HEK293 (cell line): ENCODE data around the gene ELL3.
"Not testable (repeated sequence)": the region's sequence is repeated elsewhere in the genome, so short reads cannot be mapped to it uniquely, and the experiment has no call there.

Experiments
- CTCF ChIA-PET: fragments of 350-600 bp; formaldehyde crosslinking; extraction: SDS; loops from one replicate; lab custom pipeline; 2021; ENCODE audit warnings: antibody characterized with exemption; lab: Yijun Ruan, JAX
- POLR2A ChIA-PET: fragments of 300-600 bp; formaldehyde crosslinking; extraction: SDS; loops from one replicate; lab custom pipeline; 2020; ENCODE audit warnings: antibody characterized with exemption, inconsistent platforms; lab: Yijun Ruan, JAX
- H3K27ac ChIP-seq: fragments of 200-500 bp; sonication (Bioruptor generic); 2 replicates; pipeline ENCODE4 v1.5.1; 2014; ENCODE audit warnings: low read depth, low read length, control low read depth, inconsistent platforms; ENCODE audit errors: extremely low read depth
- H3K36me3 ChIP-seq, 2 experiments: fragments of 200-500 bp in 1 of 2; sonication (Bioruptor generic) in 1 of 2; 1 replicate in 1 of 2; 2 replicates in 1 of 2; pipeline ENCODE4 v1.5.1; 2014 to 2017; ENCODE audit warnings: inconsistent platforms in 2 of 2, low read length in 2 of 2; ENCODE audit not compliant: control insufficient read depth in 2 of 2, insufficient read depth in 1 of 2
- H3K4me1 ChIP-seq: fragments of 200-500 bp; sonication (Bioruptor generic); 2 replicates; pipeline ENCODE4 v1.5.1; 2014; ENCODE audit warnings: mild to moderate bottlenecking, low read length, inconsistent platforms; ENCODE audit not compliant: control insufficient read depth, insufficient read depth
- H3K4me3 ChIP-seq: 2 replicates; pipeline ENCODE4 v1.5.1; 2011; ENCODE audit warnings: low read depth, mild to moderate bottlenecking, control low read depth, low read length, moderate library complexity
- H3K9me3 ChIP-seq: fragments of 200-500 bp; sonication (Bioruptor generic); 2 replicates; pipeline ENCODE4 v1.5.1; 2014; ENCODE audit warnings: low read depth, low read length, inconsistent platforms; ENCODE audit not compliant: control insufficient read depth, insufficient read depth
- BCL11A ChIP-seq: fragments of 450-650 bp; formaldehyde crosslinking; IDR thresholded peaks from 2 replicates; pipeline ENCODE4 v1.5.1; 2016; ENCODE audit warnings: low read depth, missing biosample characterization, missing genetic modification characterization
- GLI4 ChIP-seq: fragments of 450-650 bp; formaldehyde crosslinking; IDR thresholded peaks from 2 replicates; pipeline ENCODE4 v1.5.1; 2016; ENCODE audit warnings: missing biosample characterization, missing genetic modification characterization
- ZBTB1 ChIP-seq: fragments of 450-650 bp; formaldehyde crosslinking; IDR thresholded peaks from 2 replicates; pipeline ENCODE4 v1.5.1; 2016; ENCODE audit warnings: missing biosample characterization, missing genetic modification characterization
- ZBTB10 ChIP-seq: fragments of 450-650 bp; formaldehyde crosslinking; IDR thresholded peaks from 2 replicates; pipeline ENCODE4 v1.5.1; 2016; ENCODE audit warnings: missing biosample characterization, missing genetic modification characterization
- ZBTB26 ChIP-seq: fragments of 450-650 bp; formaldehyde crosslinking; optimal IDR thresholded peaks from 2 replicates; pipeline ENCODE3; 2016; ENCODE audit warnings: missing biosample characterization, mild to moderate bottlenecking, missing genetic modification characterization
- ZBTB6 ChIP-seq: fragments of 450-650 bp; formaldehyde crosslinking; IDR thresholded peaks from 2 replicates; pipeline ENCODE4 v1.5.1; 2017; ENCODE audit warnings: missing biosample characterization, missing genetic modification characterization
- ZNF121 ChIP-seq: fragments of 450-650 bp; formaldehyde crosslinking; IDR thresholded peaks from 2 replicates; pipeline ENCODE4 v1.5.1; 2016; ENCODE audit warnings: missing biosample characterization, missing genetic modification characterization
- ZNF132 ChIP-seq: fragments of 450-650 bp; formaldehyde crosslinking; IDR thresholded peaks from 2 replicates; pipeline ENCODE4 v1.5.1; 2017; ENCODE audit warnings: missing biosample characterization, missing genetic modification characterization, borderline replicate concordance
- ZNF157 ChIP-seq: fragments of 450-650 bp; formaldehyde crosslinking; IDR thresholded peaks from 2 replicates; pipeline ENCODE4 v1.5.1; 2016; ENCODE audit warnings: missing biosample characterization, missing genetic modification characterization
- ZNF16 ChIP-seq: fragments of 450-650 bp; formaldehyde crosslinking; IDR thresholded peaks from 2 replicates; pipeline ENCODE4 v1.5.1; 2016; ENCODE audit warnings: low read depth, missing biosample characterization, missing genetic modification characterization
- ZNF184 ChIP-seq: fragments of 450-650 bp; IDR thresholded peaks from 2 replicates; pipeline ENCODE4 v1.5.1; 2018; ENCODE audit warnings: missing biosample characterization, mild to moderate bottlenecking, missing genetic modification characterization
- ZNF362 ChIP-seq: fragments of 450-650 bp; formaldehyde crosslinking; IDR thresholded peaks from 2 replicates; pipeline ENCODE4 v1.5.1; 2016; ENCODE audit warnings: missing biosample characterization, missing genetic modification characterization
- ZNF521 ChIP-seq: fragments of 450-650 bp; formaldehyde crosslinking; IDR thresholded peaks from 2 replicates; pipeline ENCODE4 v1.5.1; 2017; ENCODE audit warnings: missing biosample characterization, mild to moderate bottlenecking, missing genetic modification characterization
- ZNF777 ChIP-seq: fragments of 450-650 bp; formaldehyde crosslinking; IDR thresholded peaks from 2 replicates; pipeline ENCODE4 v1.5.1; 2017; ENCODE audit warnings: missing biosample characterization, missing genetic modification characterization, borderline replicate concordance
- ZSCAN16 ChIP-seq: fragments of 450-650 bp; formaldehyde crosslinking; IDR thresholded peaks from 2 replicates; pipeline ENCODE4 v1.5.1; 2016; ENCODE audit warnings: missing biosample characterization, missing genetic modification characterization

ELL3 gene

GRCh38 chr15:43821505-43821904 is 44.7 kb upstream of the ELL3 start:
- ChIA-PET POLR2A (interaction anchor here (0.9 to 1.0 kb wide), 3 partner anchors 10 to 21 kb away, joined by 3 to 4 read pairs (median 3); partner anchors contain the start of gene HYPK), CTCF (no interaction called here)
- H3K36me3 ChIP-seq = peaks cover 11 to 25% of the 10 kb centered on the region in 2 experiments; a peak in 2 of 3 replicates
- TF ChIP-seq BCL11A (tag by site-specific recombination) (no peak), ZNF16 (tag by site-specific recombination) (no peak), ZNF132 (no peak), ZNF184 (tag by site-specific recombination) (no peak), GLI4 (tag by site-specific recombination) (no peak)
- 0 out of 2 replicates have a peak, but pooled peaks cover 4% of the 10 kb centered on the region for H3K4me1 ChIP-seq
- H3K9me3 ChIP-seq = no peaks in the 10 kb centered on the region
- no peak overlapping the region for H3K27ac ChIP-seq
- no peak overlapping the region for H3K4me3 ChIP-seq

GRCh38 chr15:43815064-43815463 is 38.3 kb upstream of the ELL3 start:
- peaks cover 47 to 70% of the 10 kb centered on the region in 2 experiments for H3K36me3 ChIP-seq
- H3K27ac ChIP-seq, H3K4me3 ChIP-seq, H3K9me3 ChIP-seq, H3K4me1 ChIP-seq, CTCF ChIA-PET, POLR2A ChIA-PET: not testable (repeated sequence)
- 0 out of 2 replicates have a peak, but pooled peaks have one; percentile 40 for TF ChIP-seq ZNF121 (tag by site-specific recombination)

- POLR2A ChIA-PET = interaction anchor here (0.6 to 1.6 kb wide), 3 partner anchors 9 to 768 kb away, joined by 4 to 6 read pairs (median 5); partner anchors contain the start of genes HYPK, MFAP1 and SERINC4
- peak; percentile 53; the same call in 1 of the 2 replicates for TF ChIP-seq ZNF362
- no peak for TF ChIP-seq ZNF157 (tag by site-specific recombination)
- H3K9me3 ChIP-seq = no peaks in the 10 kb centered on the region
- CTCF ChIA-PET = interaction anchor here (0.6 kb wide), 1 partner anchor 25 kb away, joined by 4 read pairs; no protein-coding TSS in a partner anchor
- no peak overlapping the region for H3K4me3 ChIP-seq
- no peaks in the 10 kb centered on the region for H3K4me1 ChIP-seq
- H3K36me3 ChIP-seq = peaks cover 45 to 91% of the 10 kb centered on the region in 2 experiments
- H3K27ac ChIP-seq = no peak overlapping the region
Observed at GRCh38 chr15:43808960-43809678, 32.4 kb upstream of the ELL3 start.

- Histone ChIP-seq H3K27ac (no peak overlapping the region), H3K9me3 (no peaks in the 10 kb centered on the region), H3K4me1 (no peaks in the 10 kb centered on the region), H3K4me3 (no peak overlapping the region), H3K36me3 (peaks cover 42 to 87% of the 10 kb centered on the region in 2 experiments)
- ChIA-PET POLR2A (interaction anchor here (1.6 kb wide), 1 partner anchor 16 kb away, joined by 4 read pairs; the partner anchor contains the start of gene MFAP1), CTCF (no interaction called here)
- TF ChIP-seq ZBTB6 (tag by site-specific recombination) (no peak), ZBTB1 (no peak), ZNF777 (tag by site-specific recombination) (no peak), ZBTB26 (tag by site-specific recombination) (no peak), ZNF521 (tag by site-specific recombination) (no peak), ZBTB10 (no peak), ZSCAN16 (tag by site-specific recombination) (no peak)
Observed at GRCh38 chr15:43808435-43808950, 31.7 kb upstream of the ELL3 start.
